Esophagus muscularis mucosa (tissue), 4 donors: ENCODE results near the gene MPP3. TPM values are rescaled to one million over a fixed set of nuclear protein-coding genes. Genes with fewer than 3 reads are reported as not detected.

Experiments used
- DNase-seq: peaks from one replicate; pipeline ENCODE4 v3.0.0-alpha.2; 2017; ENCODE audit errors: extremely low spot score
- H3K27ac ChIP-seq, 4 donors: fragments of 200-600 bp; sonication (generic); replicated peaks in 1 of 4; 1 replicate in 3 of 4; 2 replicates in 1 of 4; pipeline ENCODE4 v1.5.1; 2016 to 2019; ENCODE audit warnings: mild to moderate bottlenecking in 1 of 4
- H3K27me3 ChIP-seq, 4 donors: fragments of 200-600 bp; sonication (generic); one replicate each; pipeline versions ENCODE4 v1.5.1 to v1.6.0; 2016 to 2019
- H3K36me3 ChIP-seq, 4 donors: fragments of 200-600 bp; sonication (generic); one replicate each; pipeline ENCODE4 v1.5.1; 2016 to 2019
- H3K4me1 ChIP-seq, 4 donors: fragments of 200-600 bp; sonication (generic); one replicate each; pipeline ENCODE4 v1.5.1; 2016 to 2019
- H3K4me3 ChIP-seq, 4 donors: fragments of 200-600 bp; sonication (generic); 1 replicate in 2 of 4; 2 replicates in 2 of 4; pipeline ENCODE4 v1.5.1; 2016 to 2019; ENCODE audit warnings: mild to moderate bottlenecking in 4 of 4, moderate library complexity in 1 of 4
- H3K9me3 ChIP-seq, 4 donors: fragments of 200-600 bp; sonication (generic); 1 replicate in 3 of 4; 2 replicates in 1 of 4; pipeline ENCODE4 v1.5.1; 2016 to 2019
- CTCF ChIP-seq, 3 experiments: fragments of 200-600 bp in 2 of 3; fragments of 450-650 bp in 1 of 3; sonication (generic) in 2 of 3; IDR thresholded peaks; one replicate each; pipeline ENCODE4 v1.5.1; 2017 to 2019; ENCODE audit warnings: antibody characterized with exemption in 3 of 3, mild to moderate bottlenecking in 2 of 3, moderate library complexity in 1 of 3
- EP300 ChIP-seq: sonication (generic); formaldehyde crosslinking; IDR thresholded peaks from one replicate; pipeline ENCODE4 v1.6.1; 2017; ENCODE audit warnings: antibody characterized with exemption
- POLR2A ChIP-seq: fragments of 450-650 bp; IDR thresholded peaks from one replicate; pipeline ENCODE4 v1.6.1; 2017; ENCODE audit warnings: antibody characterized with exemption, moderate library complexity, mild to moderate bottlenecking, low read depth
- POLR2AphosphoS5 ChIP-seq, 2 donors: sonication (generic); formaldehyde crosslinking; IDR thresholded peaks; one replicate each; pipeline ENCODE4 v1.6.1; 2017; ENCODE audit warnings: antibody characterized with exemption in 2 of 2
- WGBS: methylation state at CpG from one replicate; pipeline ENCODE4 v1.1.5; 2018; 5-methylcytosine and 5-hydroxymethylcytosine counted together
- intact Hi-C: fragments of 100-400 bp; cut with DNase I; formaldehyde crosslinking; loops from one replicate; pipeline ENCODE4 v1.15.1; 2023
- total RNA-seq, 4 donors: library from RNA; depleted of rRNA; stranded (reverse); fragments of >200 nt; gene quantifications; one replicate each; pipeline versions ENCODE4 v1.1.0 to v1.2.1, GENCODE V29; 2016

The MPP3 gene
- total RNA-seq, 4 donors from 2014 or later = 5.0 to 9.9 (median 6.2) TPM

- WGBS = 86% methylated on average over 3 of the region's 3 CpGs
- Histone ChIP-seq H3K27me3 (peaks cover 0 to 51% (median 0%) of the 10 kb centered on the region in 4 donors), H3K9me3 (no peaks in the 10 kb centered on the region), H3K27ac (no peak overlapping the region), H3K36me3 (peaks cover 0 to 7% (median 0%) of the 10 kb centered on the region in 4 donors), H3K4me3 (no peak overlapping the region), H3K4me1 (peaks cover 11 to 29% (median 20%) of the 10 kb centered on the region in 4 donors)
- intact Hi-C loops = no loop called here
- TF ChIP-seq POLR2AphosphoS5 (IDR thresholded peaks at IDR 0.05) (no peak), POLR2A (no peak), EP300 (no peak), CTCF (IDR thresholded peaks at IDR 0.05) (no peak)
- no peak for DNase-seq
Observed at GRCh38 chr17:43856141-43856540, 23.2 kb upstream of the MPP3 start.

- Histone ChIP-seq H3K36me3 (peaks cover 0 to 7% (median 0%) of the 10 kb centered on the region in 4 donors), H3K9me3 (no peaks in the 10 kb centered on the region), H3K4me3 (no peak overlapping the region), H3K27ac (no peak overlapping the region), H3K4me1 (peaks cover under 1 to 18% (median 9%) of the 10 kb centered on the region in 4 donors), H3K27me3 (peaks cover 0 to 57% (median 0%) of the 10 kb centered on the region in 4 donors)
- intact Hi-C loops = no loop called here
- TF ChIP-seq CTCF (IDR thresholded peaks at IDR 0.05) = no peak
- TF ChIP-seq POLR2A = no peak
- no peak for TF ChIP-seq EP300
- TF ChIP-seq POLR2AphosphoS5 (IDR thresholded peaks at IDR 0.05) = no peak
- WGBS = 84% methylated on average over 6 of the region's 9 CpGs
- no peak for DNase-seq
Observed at GRCh38 chr17:43855061-43855460, 22.1 kb upstream of the MPP3 start.

- Histone ChIP-seq H3K36me3 (peaks cover 0 to 7% (median 0%) of the 10 kb centered on the region in 4 donors), H3K27ac (no peak overlapping the region), H3K4me3 (no peak overlapping the region), H3K9me3 (no peaks in the 10 kb centered on the region), H3K27me3 (peaks cover 0 to 57% (median 0%) of the 10 kb centered on the region in 4 donors), H3K4me1 (peaks cover 0 to 12% (median 4%) of the 10 kb centered on the region in 4 donors)
- intact Hi-C loops = no loop called here
- WGBS = 90% methylated on average over 8 of the region's 8 CpGs
- TF ChIP-seq EP300 (no peak), POLR2A (no peak), CTCF (IDR thresholded peaks at IDR 0.05) (no peak), POLR2AphosphoS5 (IDR thresholded peaks at IDR 0.05) (no peak)
- DNase-seq = no peak
Observed at GRCh38 chr17:43854498-43854897, 21.6 kb upstream of the MPP3 start.

- no peak for TF ChIP-seq EP300
- no peak for TF ChIP-seq POLR2A
- TF ChIP-seq POLR2AphosphoS5 (IDR thresholded peaks at IDR 0.05) = no peak
- TF ChIP-seq CTCF (IDR thresholded peaks at IDR 0.05) = no peak
- peaks cover 0 to 55% (median 0%) of the 10 kb centered on the region in 4 donors for H3K27me3 ChIP-seq
- WGBS = 83% methylated on average over 7 of the region's 7 CpGs
- no peak overlapping the region for H3K4me3 ChIP-seq
- no peak for DNase-seq
- H3K4me1 ChIP-seq = peaks cover 0 to 12% (median 2%) of the 10 kb centered on the region in 4 donors
- intact Hi-C loops = no loop called here
- no peaks in the 10 kb centered on the region for H3K9me3 ChIP-seq
- H3K27ac ChIP-seq = no peak overlapping the region
- H3K36me3 ChIP-seq = peaks cover 0 to 7% (median 0%) of the 10 kb centered on the region in 4 donors
Observed at GRCh38 chr17:43853546-43853945, 20.6 kb upstream of the MPP3 start.

- peaks cover 0 to 7% (median 0%) of the 10 kb centered on the region in 4 donors for H3K36me3 ChIP-seq
- intact Hi-C loops = no loop called here
- no peaks in the 10 kb centered on the region for H3K9me3 ChIP-seq
- H3K4me3 ChIP-seq = no peak overlapping the region
- TF ChIP-seq POLR2A = no peak
- no peak for TF ChIP-seq EP300
- no peak for TF ChIP-seq CTCF (IDR thresholded peaks at IDR 0.05)
- no peak for TF ChIP-seq POLR2AphosphoS5 (IDR thresholded peaks at IDR 0.05)
- H3K27ac ChIP-seq = no peak overlapping the region
- DNase-seq = no peak
- 93% methylated on average over 8 of the region's 8 CpGs for WGBS
- H3K27me3 ChIP-seq = peaks cover 0 to 46% (median 0%) of the 10 kb centered on the region in 4 donors
- H3K4me1 ChIP-seq = peaks cover 0 to 10% (median under 1%) of the 10 kb centered on the region in 4 donors
Observed at GRCh38 chr17:43852571-43852970, 19.6 kb upstream of the MPP3 start.
